ENCODE results near the gene NUP205.

GRCh38 chr7:135525426-135525825 lies 32.3 kb upstream of the NUP205 start:
- TF ChIP-seq POLR2AphosphoS5 (IDR thresholded peaks at IDR 0.05; ENCODE audit: low read depth, low read length) (no peak), POLR2A (IDR thresholded peaks at IDR 0.05; ENCODE audit: borderline replicate concordance, extremely low read depth, insufficient read depth, insufficient read length) (no peak), TCF7L2 (IDR thresholded peaks at IDR 0.05; ENCODE audit: borderline replicate concordance, extremely low read depth, insufficient read depth, insufficient read length) (no peak)
- TF ChIP-seq, protein P1, sequence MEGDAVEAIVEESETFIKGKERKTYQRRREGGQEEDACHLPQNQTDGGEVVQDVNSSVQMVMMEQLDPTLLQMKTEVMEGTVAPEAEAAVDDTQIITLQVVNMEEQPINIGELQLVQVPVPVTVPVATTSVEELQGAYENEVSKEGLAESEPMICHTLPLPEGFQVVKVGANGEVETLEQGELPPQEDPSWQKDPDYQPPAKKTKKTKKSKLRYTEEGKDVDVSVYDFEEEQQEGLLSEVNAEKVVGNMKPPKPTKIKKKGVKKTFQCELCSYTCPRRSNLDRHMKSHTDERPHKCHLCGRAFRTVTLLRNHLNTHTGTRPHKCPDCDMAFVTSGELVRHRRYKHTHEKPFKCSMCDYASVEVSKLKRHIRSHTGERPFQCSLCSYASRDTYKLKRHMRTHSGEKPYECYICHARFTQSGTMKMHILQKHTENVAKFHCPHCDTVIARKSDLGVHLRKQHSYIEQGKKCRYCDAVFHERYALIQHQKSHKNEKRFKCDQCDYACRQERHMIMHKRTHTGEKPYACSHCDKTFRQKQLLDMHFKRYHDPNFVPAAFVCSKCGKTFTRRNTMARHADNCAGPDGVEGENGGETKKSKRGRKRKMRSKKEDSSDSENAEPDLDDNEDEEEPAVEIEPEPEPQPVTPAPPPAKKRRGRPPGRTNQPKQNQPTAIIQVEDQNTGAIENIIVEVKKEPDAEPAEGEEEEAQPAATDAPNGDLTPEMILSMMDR (IDR thresholded peaks at IDR 0.05 in 2 of 3, conservative IDR thresholded peaks at IDR 0.05 in 1 of 3; ENCODE audit: borderline replicate concordance in 1 of 3, insufficient read depth in 1 of 3, low read depth in 2 of 3, low read length in 2 of 3), result no peak
- TF ChIP-seq, protein P2, sequence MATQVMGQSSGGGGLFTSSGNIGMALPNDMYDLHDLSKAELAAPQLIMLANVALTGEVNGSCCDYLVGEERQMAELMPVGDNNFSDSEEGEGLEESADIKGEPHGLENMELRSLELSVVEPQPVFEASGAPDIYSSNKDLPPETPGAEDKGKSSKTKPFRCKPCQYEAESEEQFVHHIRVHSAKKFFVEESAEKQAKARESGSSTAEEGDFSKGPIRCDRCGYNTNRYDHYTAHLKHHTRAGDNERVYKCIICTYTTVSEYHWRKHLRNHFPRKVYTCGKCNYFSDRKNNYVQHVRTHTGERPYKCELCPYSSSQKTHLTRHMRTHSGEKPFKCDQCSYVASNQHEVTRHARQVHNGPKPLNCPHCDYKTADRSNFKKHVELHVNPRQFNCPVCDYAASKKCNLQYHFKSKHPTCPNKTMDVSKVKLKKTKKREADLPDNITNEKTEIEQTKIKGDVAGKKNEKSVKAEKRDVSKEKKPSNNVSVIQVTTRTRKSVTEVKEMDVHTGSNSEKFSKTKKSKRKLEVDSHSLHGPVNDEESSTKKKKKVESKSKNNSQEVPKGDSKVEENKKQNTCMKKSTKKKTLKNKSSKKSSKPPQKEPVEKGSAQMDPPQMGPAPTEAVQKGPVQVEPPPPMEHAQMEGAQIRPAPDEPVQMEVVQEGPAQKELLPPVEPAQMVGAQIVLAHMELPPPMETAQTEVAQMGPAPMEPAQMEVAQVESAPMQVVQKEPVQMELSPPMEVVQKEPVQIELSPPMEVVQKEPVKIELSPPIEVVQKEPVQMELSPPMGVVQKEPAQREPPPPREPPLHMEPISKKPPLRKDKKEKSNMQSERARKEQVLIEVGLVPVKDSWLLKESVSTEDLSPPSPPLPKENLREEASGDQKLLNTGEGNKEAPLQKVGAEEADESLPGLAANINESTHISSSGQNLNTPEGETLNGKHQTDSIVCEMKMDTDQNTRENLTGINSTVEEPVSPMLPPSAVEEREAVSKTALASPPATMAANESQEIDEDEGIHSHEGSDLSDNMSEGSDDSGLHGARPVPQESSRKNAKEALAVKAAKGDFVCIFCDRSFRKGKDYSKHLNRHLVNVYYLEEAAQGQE (IDR thresholded peaks at IDR 0.05; ENCODE audit: low read depth), result no peak
